Spinal cord (tissue), 10 donors: ENCODE measurements around the gene EPAS1. TPM values are rescaled to one million over a fixed set of nuclear protein-coding genes. Genes with fewer than 3 reads are reported as not detected.

Source experiments
- DNase-seq, 6 donors: peaks; one replicate each; pipeline versions ENCODE4 v3.0.0 to v3.0.0-alpha.2; 2013 to 2015; ENCODE audit warnings: low spot score in 6 of 6, low read depth in 4 of 6
- H3K27ac ChIP-seq: one replicate; pipeline ENCODE4 v1.5.1; 2013; ENCODE audit warnings: low read depth, low read length, control low read depth
- H3K27me3 ChIP-seq: one replicate; pipeline ENCODE4 v1.6.1; 2013; ENCODE audit warnings: low read length; ENCODE audit not compliant: control insufficient read depth, insufficient read depth
- H3K36me3 ChIP-seq: one replicate; pipeline ENCODE4 v1.6.1; 2013; ENCODE audit warnings: low read length; ENCODE audit not compliant: control insufficient read depth, insufficient read depth
- H3K4me1 ChIP-seq: one replicate; pipeline ENCODE4 v1.6.1; 2013; ENCODE audit warnings: low read length; ENCODE audit not compliant: control insufficient read depth, insufficient read depth
- H3K4me3 ChIP-seq: one replicate; pipeline ENCODE4 v1.5.1; 2013; ENCODE audit warnings: low read depth, low read length, control low read depth
- H3K9me3 ChIP-seq: one replicate; pipeline ENCODE4 v1.6.1; 2013; ENCODE audit warnings: low read length; ENCODE audit not compliant: control insufficient read depth, insufficient read depth
- WGBS: methylation state at CpG from one replicate; pipeline ENCODE4 v1.1.5; 2013; ENCODE audit warnings: missing lambda C conversion rate; ENCODE audit not compliant: insufficient coverage; 5-methylcytosine and 5-hydroxymethylcytosine counted together
- polyA plus RNA-seq, 2 donors: library from polyadenylated mRNA; unstranded; fragments of 120-200 nt; gene quantifications; one replicate each; pipeline ENCODE4 v1.2.1, GENCODE V29; 2013; ENCODE audit not compliant: insufficient read length in 2 of 2
- total RNA-seq, 2 donors: library from RNA; depleted of rRNA in 1 of 2; stranded (reverse); fragments of 120-200 nt in 1 of 2; fragments of >200 nt in 1 of 2; gene quantifications; one replicate each; pipeline versions ENCODE4 v1.2.3 to v1.2.4, GENCODE V29; 2013 to 2014
- donor health status: healthy.

The EPAS1 gene
- total and polyA plus RNA-seq, 4 donors: 29.2 to 53.7 (median 45.0) TPM

DNA sequence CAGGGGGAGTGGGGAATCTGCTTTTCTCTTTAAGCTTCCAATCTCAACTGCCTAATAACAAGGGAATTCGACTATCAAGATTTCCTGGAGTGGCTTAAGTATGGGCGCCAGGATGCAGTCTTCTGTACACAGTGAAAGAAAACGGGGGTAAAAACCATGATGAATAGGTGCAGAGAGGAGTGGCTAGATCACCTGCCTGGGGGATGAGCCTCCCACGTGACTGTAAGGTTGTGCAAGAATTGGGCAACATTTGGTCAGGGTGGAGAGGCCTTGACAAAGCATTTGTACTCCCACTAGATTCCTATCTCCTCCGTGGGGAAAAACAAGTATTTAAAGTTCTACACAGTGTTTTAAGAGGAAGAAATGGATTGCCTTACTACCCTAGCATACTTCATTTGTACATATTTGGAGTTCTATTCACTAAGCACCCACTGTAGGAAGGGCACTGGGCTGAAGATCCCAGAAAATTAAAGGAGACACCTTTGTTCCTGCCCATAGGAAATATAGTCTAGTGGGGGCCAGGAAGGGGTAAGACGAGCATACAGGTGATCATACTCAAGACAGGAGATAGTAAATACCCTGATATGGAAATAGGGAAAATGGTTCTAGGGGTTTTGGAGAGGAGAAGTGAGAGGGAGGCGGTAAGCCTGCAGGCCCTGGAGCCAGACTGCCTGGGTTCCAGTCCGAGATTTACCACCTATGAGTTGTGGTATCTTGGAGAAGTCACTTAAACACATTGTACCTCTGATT, 29.2 kb downstream of the EPAS1 start:
- no peaks in the 10 kb centered on the region for H3K9me3 ChIP-seq
- no peaks in the 10 kb centered on the region for H3K27me3 ChIP-seq
- no peak for DNase-seq
- no peak overlapping the region for H3K4me3 ChIP-seq
- H3K36me3 ChIP-seq: no peaks in the 10 kb centered on the region
- H3K4me1 ChIP-seq: peaks cover 12% of the 10 kb centered on the region
- no peak overlapping the region for H3K27ac ChIP-seq
- WGBS: 75% methylated on average over 2 of the region's 8 CpGs

DNA sequence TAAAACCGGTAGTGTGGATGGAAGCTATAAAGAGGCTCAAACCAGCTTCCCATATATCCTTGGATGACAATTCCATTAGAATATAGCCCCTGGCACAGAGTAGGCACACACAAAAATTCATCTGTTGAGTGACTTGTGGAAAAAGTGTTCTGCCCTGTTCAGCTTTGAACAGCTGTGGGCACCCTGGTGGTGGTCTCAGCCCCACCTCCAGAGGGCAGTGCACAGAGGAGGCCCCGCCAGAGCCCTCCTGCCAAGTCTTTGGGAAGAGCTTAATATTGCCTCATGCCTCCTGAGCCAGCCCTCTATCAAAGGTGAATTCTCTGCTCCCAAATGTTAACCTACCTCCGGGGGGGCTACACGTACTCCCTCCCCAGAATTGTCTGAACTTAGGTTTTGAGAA, 30.4 kb downstream of the EPAS1 start:
- Histone ChIP-seq H3K4me3 (no peak overlapping the region), H3K9me3 (no peaks in the 10 kb centered on the region), H3K4me1 (peaks cover 24% of the 10 kb centered on the region), H3K27ac (no peak overlapping the region), H3K36me3 (no peaks in the 10 kb centered on the region), H3K27me3 (no peaks in the 10 kb centered on the region)
- 100% methylated on average over 3 of the region's 4 CpGs for WGBS
- DNase-seq: no peak

DNA sequence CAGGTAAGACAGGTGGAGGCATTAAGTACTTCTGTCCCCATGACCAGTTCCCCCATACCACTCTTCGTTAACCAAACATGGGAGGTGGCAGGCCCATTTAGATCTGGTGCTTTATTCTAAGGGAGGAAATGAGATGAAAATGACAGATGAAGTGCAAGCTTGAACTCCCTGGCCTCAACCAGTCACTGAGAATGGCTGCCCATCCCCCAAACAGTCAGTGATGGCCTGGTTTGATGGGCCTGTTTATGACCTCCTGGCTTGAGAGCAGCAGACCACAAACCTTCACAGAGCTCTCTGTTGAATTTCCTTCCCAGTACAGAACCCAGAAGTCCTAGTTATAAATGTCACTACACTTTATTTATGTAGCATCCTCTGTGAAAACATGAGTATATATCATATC, 31.1 kb downstream of the EPAS1 start:
- no peaks in the 10 kb centered on the region for H3K9me3 ChIP-seq
- H3K27me3 ChIP-seq: no peaks in the 10 kb centered on the region
- no peak overlapping the region for H3K27ac ChIP-seq
- no peaks in the 10 kb centered on the region for H3K36me3 ChIP-seq
- no CpG with 5 or more reads among the region's 1 CpG for WGBS
- H3K4me1 ChIP-seq: peaks cover 28% of the 10 kb centered on the region
- DNase-seq: no peak
- H3K4me3 ChIP-seq: no peak overlapping the region

DNA sequence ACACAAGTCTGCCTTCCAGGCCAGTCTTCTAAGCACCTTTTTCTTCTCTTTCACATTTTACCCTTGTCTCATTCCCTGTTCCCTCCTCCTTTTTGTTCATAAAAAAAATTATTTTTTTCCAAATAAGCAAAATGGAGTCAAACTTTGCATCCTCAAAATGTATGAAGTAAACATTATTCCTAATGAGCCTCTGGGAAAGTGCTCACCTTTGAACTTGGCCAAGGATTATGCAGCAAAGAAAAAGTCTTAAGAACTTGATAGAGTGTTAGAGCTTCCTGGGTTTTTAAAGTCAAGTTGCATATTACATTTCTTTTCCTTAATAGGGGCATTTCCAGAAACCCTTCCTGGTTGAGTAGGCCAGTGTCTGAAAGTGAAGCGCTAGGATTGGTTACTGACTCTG, 31.6 kb downstream of the EPAS1 start:
- Histone ChIP-seq H3K27ac (no peak overlapping the region), H3K4me1 (peaks cover 33% of the 10 kb centered on the region), H3K27me3 (no peaks in the 10 kb centered on the region), H3K9me3 (no peaks in the 10 kb centered on the region), H3K36me3 (no peaks in the 10 kb centered on the region), H3K4me3 (no peak overlapping the region)
- WGBS: 0% methylated on average over 1 of the region's 1 CpG
- no peak for DNase-seq

DNA sequence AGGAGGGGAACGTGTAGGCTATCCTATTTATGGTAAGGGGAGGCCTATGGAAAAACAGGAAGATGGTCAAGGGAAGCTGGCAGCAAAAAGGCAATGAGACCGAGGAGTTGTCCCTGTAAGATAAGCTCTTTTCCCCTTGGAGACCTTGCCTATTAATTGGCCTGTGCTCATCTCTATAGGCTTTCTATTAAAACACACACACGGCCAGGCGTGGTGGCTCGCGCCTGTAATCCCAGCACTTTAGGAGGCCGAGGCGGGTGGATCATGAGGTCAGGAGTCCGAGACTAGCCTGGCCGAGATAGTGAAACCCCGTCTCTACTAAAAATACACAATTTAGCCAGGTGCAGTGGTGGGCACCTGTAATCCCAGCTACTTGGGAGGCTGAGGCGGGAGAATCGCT, 32.1 kb downstream of the EPAS1 start:
- WGBS: 98% methylated on average over 8 of the region's 13 CpGs
- H3K36me3 ChIP-seq: no peaks in the 10 kb centered on the region
- H3K27me3 ChIP-seq: no peaks in the 10 kb centered on the region
- DNase-seq: no peak
- H3K4me1 ChIP-seq: peaks cover 38% of the 10 kb centered on the region
- H3K4me3 ChIP-seq: no peak overlapping the region
- no peaks in the 10 kb centered on the region for H3K9me3 ChIP-seq
- H3K27ac ChIP-seq: no peak overlapping the region

DNA sequence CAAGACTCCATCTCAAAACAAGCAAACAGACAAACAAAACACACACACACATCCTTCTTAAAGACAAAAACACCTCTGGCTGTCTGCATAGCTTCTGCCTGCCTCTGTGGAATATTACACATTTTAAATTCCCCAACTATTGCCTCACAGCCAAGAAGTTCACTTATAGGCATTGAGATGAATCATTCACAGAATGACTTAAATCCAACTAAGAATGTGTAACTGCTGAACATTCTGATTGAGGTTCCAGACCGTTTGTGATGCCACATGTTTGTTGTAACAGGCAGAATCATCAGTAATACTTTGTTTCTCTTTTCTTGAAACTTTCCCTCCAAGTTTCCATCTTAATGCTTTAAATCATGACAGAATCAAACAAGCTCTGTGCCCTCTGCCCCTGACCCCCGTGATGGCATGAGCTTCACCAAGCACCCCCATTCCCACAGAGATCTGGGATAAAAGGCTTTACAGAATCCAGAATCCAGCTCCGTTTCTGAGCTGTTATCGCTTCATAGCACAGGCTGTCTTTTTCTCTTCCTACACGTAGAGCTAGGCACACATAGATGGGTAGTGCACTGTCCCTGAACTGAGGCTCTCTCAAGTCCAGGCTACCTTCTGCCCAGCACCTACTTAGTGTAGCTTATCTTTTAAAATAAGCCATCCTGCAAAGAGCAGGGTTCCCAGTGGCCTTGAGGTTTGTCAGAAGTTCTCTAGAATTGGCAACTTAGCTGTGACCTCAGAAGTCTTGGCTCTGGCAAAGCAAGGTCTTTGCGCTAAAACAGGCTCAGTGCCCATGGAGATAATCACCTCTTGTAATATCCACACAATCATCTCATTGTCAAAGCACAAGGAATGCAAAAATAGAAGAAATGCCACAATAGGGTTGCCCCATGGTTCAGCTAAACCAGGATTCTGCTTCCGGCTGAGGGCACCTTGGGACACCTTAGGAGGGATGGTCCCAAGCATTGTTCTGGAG, 32.9 kb downstream of the EPAS1 start:
- Histone ChIP-seq H3K27ac (peak overlapping the region; percentile 17), H3K4me1 (peaks cover 40% of the 10 kb centered on the region)

DNA sequence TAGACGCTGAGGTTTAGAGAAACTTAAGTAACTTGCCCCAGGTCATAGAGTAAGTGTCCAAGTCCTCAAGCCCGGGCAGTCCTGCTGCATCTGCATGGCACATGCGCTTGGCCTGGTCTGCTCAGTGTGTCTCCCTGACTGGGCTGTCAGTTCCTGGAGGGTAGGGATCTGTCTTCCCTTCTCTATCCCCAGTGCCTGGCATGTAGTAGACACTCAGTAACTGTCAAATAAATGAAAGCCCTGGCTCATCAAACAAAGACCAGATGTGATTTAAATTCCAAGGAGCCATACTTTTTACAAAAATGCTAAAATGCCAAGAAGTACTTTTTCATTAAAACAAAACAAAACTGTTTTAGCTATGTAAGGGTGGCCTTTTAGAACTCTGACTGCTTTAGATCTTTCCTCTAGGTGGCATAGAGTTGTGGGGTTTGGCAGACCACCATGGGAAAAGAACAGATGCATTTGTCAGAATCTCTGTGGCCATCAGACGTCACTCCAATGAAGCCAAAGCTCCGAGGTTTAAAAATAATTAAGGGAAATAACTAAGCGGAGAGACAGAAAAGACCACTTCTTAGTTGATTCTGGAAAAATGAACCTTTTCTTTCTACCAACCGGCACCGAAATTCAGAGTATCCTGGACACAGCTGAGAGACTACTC, 34.0 kb downstream of the EPAS1 start:
- H3K4me3 ChIP-seq: no peak overlapping the region

More for the DNA sequence above, 32.9 kb downstream of the EPAS1 start:
- H3K4me3 ChIP-seq: no peak overlapping the region
- no peaks in the 10 kb centered on the region for H3K36me3 ChIP-seq
- no peaks in the 10 kb centered on the region for H3K9me3 ChIP-seq
- 64% methylated on average over 6 of the region's 7 CpGs for WGBS
- DNase-seq: peak in 1 of 6 donors; percentile 30
- H3K27me3 ChIP-seq: no peaks in the 10 kb centered on the region

DNA sequence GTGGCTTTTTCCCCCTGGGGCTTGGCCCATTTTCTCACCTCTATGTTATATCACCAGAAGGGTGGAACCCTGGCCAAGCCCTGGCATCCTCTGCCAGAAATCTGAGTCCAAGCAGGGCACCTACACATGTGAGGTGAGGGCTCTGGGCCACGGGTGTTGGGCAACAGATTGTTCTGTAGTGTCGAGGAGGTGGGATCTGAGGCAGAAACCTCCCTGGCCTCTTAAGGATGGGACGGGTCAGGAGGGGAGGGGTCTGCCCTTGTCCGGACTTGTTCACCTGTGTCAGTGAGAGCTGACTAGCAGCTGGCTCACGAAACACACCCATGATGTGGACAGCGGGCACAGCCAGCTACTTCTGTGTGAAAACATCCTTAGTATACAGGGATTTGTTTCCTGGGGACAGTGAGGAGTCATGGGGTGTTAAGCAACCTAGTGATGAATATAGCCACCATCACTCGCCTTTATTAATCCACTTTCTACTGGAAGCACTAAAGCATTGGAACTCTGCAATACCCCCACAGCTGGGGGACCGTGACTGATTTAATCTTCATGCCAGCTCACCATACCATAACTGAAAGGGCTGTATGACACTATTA, 35.6 kb downstream of the EPAS1 start:
- Histone ChIP-seq H3K4me1 (peaks cover 65% of the 10 kb centered on the region), H3K9me3 (no peaks in the 10 kb centered on the region), H3K36me3 (no peaks in the 10 kb centered on the region), H3K4me3 (no peak overlapping the region), H3K27me3 (no peaks in the 10 kb centered on the region), H3K27ac (no peak overlapping the region)
- no peak for DNase-seq
- whole genome bisulfite sequencing: 56% methylated on average over 5 of the region's 8 CpGs

More for the DNA sequence above, 34.0 kb downstream of the EPAS1 start:
- peak in 1 of 6 donors; percentile 44 for DNase-seq
- no peaks in the 10 kb centered on the region for H3K9me3 ChIP-seq
- no peaks in the 10 kb centered on the region for H3K27me3 ChIP-seq
- H3K36me3 ChIP-seq: no peaks in the 10 kb centered on the region
- peaks cover 51% of the 10 kb centered on the region for H3K4me1 ChIP-seq
- H3K27ac ChIP-seq: peak overlapping the region; percentile 67
- WGBS: 24% methylated on average over 5 of the region's 8 CpGs

DNA sequence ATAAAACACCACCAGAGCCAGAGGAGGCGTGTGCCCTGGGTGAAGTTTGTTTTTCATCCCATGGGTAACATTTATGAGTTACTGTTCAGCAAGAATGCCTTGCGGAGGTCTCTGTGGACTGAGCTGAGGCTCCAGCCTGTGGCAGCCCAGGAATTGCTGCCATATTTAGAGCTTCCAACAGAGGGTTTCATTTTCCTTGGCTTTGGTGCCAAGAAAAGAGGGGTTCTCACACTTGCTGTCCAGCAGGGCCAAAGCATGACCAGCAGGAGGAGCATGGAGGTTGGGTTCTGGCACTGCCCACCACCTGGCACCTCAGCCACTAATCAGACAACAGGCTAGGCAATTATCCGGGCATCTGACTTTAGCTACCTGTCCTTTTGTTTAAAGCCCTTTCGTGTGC, 36.7 kb downstream of the EPAS1 start:
- no peaks in the 10 kb centered on the region for H3K9me3 ChIP-seq
- DNase-seq: no peak
- no peaks in the 10 kb centered on the region for H3K36me3 ChIP-seq
- H3K4me1 ChIP-seq: peaks cover 76% of the 10 kb centered on the region
- 76% methylated on average over 4 of the region's 4 CpGs for WGBS
- H3K4me3 ChIP-seq: no peak overlapping the region
- peak overlapping the region; percentile 93 for H3K27ac ChIP-seq
- no peaks in the 10 kb centered on the region for H3K27me3 ChIP-seq
